ENCODE results near the gene TLK2.

The TLK2 gene

GRCh38 chr17:62630365-62631085, 151.9 kb downstream of the TLK2 start:
- no peak for DNase-seq

- no peak for DNase-seq
These were observed 152.7 kb downstream of the TLK2 start for GRCh38 chr17:62631086-62631935.

GRCh38 chr17:62631936-62632924, 153.6 kb downstream of the TLK2 start:
- DNase-seq, result no peak

GRCh38 chr17:62637809-62638208, 159.2 kb downstream of the TLK2 start:
- no peak for DNase-seq

- DNase-seq, result no peak
These were observed 162.5 kb downstream of the TLK2 start for GRCh38 chr17:62641153-62641552.

GRCh38 chr17:62641951-62642350, 163.3 kb downstream of the TLK2 start:
- DNase-seq, result no peak

DNA sequence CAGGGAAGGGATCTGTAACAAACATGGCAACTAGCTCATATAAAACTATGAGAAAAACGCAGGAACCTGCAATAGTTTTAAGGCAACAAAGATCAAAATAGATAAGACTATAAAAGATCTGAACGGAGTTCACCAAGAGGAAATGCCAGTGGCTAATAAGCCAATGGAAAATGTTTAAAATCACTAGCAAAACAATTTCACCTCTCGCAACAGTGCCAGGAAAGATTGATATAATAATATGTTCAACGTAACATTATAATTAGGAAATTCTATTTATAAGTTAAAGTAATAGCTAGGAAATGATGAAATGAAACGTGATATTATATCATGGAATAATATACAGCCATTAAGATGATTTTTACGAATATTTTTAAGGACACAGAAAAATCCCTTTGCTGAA, 164.9 kb downstream of the TLK2 start:
- no peak for DNase-seq

- DNase-seq, result no peak
These were observed 166.0 kb downstream of the TLK2 start for GRCh38 chr17:62644487-62645173.

- no peak for DNase-seq
These were observed 169.8 kb downstream of the TLK2 start for GRCh38 chr17:62648251-62648955.

DNA sequence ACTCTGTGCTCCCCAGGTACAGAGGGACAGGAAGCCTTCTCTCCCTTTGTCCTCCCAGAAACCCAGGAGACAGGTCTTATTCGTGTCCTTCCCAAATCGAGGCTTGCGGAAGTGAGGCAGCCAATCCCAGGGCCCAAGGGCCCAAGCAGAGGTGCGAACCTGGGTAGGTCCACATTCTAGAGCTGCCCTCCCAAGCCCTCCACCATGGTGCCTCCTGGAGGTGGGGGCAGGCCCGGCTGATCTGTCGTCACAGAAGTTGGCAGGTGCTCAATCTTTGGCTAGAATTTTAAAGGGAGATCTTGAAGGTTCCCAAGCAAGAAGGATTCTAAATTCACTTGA, 170.3 kb downstream of the TLK2 start:
- no peak for DNase-seq

DNA sequence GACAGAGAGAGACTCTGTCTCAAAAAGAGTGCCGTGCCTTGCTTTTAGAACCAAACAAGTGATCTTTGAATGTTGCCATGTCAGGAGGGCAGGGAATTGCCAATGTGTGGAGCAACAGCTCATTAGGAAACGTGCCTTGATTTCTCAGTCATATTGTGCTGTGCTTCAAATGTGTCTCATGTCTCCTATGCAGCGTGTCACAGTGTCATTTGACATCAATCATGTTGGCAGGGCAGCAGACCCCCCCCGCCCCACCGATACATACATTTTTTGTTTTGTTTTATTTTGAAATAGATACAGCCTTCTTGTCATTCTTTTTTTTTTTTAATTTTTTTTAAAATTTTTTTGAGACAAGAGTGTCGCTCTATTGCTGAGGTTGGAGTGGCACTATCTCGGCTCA, 170.9 kb downstream of the TLK2 start:
- no peak for DNase-seq

GRCh38 chr17:62650587-62650986, 172.0 kb downstream of the TLK2 start:
- no peak for DNase-seq

- DNase-seq, result no peak
These were observed 173.8 kb downstream of the TLK2 start for GRCh38 chr17:62652251-62653001.

DNA sequence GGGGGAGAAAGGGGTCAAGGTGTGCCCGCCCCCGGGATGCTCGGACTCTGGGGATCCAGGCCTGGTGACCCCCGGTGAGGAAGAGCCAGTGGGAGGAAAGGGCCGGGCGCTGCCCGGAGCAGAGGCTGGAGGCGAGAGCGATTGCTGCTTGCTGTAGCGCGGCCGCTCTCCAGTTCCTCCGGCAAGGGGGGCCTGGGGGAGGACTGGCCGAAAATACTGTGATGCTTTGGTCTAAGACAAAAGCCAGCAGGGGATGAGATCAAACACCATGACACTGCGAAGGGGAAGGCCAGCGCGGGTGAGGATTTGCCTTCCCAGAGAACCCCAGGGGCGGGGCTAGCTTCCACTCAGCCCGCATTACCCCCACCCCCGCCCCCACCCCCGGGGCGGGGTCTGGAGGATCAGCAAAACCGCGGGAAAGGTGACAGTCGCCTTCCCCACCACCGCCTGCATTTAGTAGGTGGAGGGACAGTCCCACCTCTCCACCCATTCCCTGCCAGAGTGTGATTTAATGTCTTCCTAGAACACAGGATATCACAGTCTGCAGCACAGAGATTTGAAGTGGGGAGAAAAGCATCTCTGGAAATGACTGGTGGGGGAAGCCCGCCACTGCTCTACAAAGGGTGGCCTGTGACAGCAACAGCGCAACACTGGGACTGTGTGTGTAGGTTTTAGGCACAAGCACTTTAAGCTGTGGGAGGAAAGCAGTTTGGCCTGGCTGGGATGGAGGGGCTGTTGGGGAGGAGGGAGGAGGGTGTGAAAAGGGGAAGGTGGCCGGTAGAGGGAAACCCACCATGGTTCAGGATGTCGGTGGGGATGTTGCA, 174.6 kb downstream of the TLK2 start:
- peak; percentile 59 for DNase-seq

GRCh38 chr17:62653826-62654761, 175.5 kb downstream of the TLK2 start:
- DNase-seq, result no peak

- no peak for DNase-seq
These were observed 177.0 kb downstream of the TLK2 start for GRCh38 chr17:62655656-62656055.

GRCh38 chr17:62656446-62656845, 177.8 kb downstream of the TLK2 start:
- DNase-seq, result no peak

- no peak for DNase-seq
These were observed 178.6 kb downstream of the TLK2 start for GRCh38 chr17:62657145-62657665.

GRCh38 chr17:62657690-62658089, 179.1 kb downstream of the TLK2 start:
- no peak for DNase-seq

Measured in NCI-H1436 treated with DMSO at 0.1 percent for 48 hours (cell line).